ENCODE data around the gene GTF3C4. TPM values are rescaled to one million over a fixed set of nuclear protein-coding genes. Genes with fewer than 3 reads are reported as not detected.
"Not testable (repeated sequence)": the region's sequence is repeated elsewhere in the genome, so short reads cannot be mapped to it uniquely, and the experiment has no call there.

GTF3C4 gene
- total and polyA plus RNA-seq, 12 donors: 1.2 to 12.0 (median 9.8) TPM

DNA sequence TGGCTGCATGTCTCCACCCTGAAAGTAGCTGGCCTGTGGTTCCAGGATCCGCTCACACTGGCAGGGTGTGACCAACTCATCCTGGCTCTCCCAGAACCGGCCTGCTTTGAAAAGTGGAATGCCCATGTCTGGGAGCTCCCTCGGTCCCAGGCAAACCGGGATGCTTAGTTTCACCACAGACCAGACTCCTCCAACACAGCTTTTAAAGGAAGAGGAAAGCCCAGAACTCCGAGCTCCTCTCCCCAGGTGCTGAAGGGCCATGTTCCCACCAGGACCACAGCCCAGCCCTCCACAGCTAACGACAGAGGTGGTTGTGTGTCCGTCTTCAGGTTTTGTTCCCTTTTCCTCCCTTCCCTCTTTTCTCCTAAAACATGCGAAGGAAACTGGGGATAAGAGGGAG is 38.0 kb downstream of the GTF3C4 start:
- Histone ChIP-seq H3K4me3 (no peak overlapping the region), H3K27me3 (peaks cover 0 to 14% (median 10%) of the 10 kb centered on the region in 7 donors), H3K36me3 (no peaks in the 10 kb centered on the region), H3K27ac (no peak overlapping the region), H3K4me1 (no peaks in the 10 kb centered on the region), H3K9me3 (no peaks in the 10 kb centered on the region)
- WGBS, 2 donors: 79 to 80% methylated on average over 8 of the region's 8 CpGs
- intact Hi-C loops (cut with DNase I): no loop called here
- ATAC-seq: no peak
- no peak for DNase-seq
- TF ChIP-seq, protein P1, sequence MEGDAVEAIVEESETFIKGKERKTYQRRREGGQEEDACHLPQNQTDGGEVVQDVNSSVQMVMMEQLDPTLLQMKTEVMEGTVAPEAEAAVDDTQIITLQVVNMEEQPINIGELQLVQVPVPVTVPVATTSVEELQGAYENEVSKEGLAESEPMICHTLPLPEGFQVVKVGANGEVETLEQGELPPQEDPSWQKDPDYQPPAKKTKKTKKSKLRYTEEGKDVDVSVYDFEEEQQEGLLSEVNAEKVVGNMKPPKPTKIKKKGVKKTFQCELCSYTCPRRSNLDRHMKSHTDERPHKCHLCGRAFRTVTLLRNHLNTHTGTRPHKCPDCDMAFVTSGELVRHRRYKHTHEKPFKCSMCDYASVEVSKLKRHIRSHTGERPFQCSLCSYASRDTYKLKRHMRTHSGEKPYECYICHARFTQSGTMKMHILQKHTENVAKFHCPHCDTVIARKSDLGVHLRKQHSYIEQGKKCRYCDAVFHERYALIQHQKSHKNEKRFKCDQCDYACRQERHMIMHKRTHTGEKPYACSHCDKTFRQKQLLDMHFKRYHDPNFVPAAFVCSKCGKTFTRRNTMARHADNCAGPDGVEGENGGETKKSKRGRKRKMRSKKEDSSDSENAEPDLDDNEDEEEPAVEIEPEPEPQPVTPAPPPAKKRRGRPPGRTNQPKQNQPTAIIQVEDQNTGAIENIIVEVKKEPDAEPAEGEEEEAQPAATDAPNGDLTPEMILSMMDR (IDR thresholded peaks at IDR 0.05): no peak

GRCh38 chr9:132708769-132709430 is 38.6 kb downstream of the GTF3C4 start:
- Histone ChIP-seq H3K4me3 (no peak overlapping the region), H3K36me3 (no peaks in the 10 kb centered on the region), H3K27me3 (peaks cover 0 to 14% (median 10%) of the 10 kb centered on the region in 7 donors), H3K4me1 (no peaks in the 10 kb centered on the region), H3K27ac (no peak overlapping the region), H3K9me3 (no peaks in the 10 kb centered on the region)
- DNase-seq: no peak
- TF ChIP-seq, protein P1 (IDR thresholded peaks at IDR 0.05): no peak
- WGBS, 2 donors: 86 to 89% methylated on average over 23 of the region's 23 CpGs
- intact Hi-C loops (cut with DNase I): no loop called here
- no peak for ATAC-seq

- intact Hi-C loops (cut with DNase I): no loop called here
- no peak for ATAC-seq
- H3K4me3 ChIP-seq: no peak overlapping the region
- WGBS, 2 donors: 76 to 85% methylated on average over 6 of the region's 6 CpGs
- TF ChIP-seq, protein P1 (IDR thresholded peaks at IDR 0.05): no peak
- H3K27ac ChIP-seq: no peak overlapping the region
- no peak for DNase-seq
- H3K27me3 ChIP-seq: peaks cover 0 to 13% (median 7%) of the 10 kb centered on the region in 7 donors
- H3K36me3 ChIP-seq: no peaks in the 10 kb centered on the region
- H3K9me3 ChIP-seq: no peaks in the 10 kb centered on the region
- no peaks in the 10 kb centered on the region for H3K4me1 ChIP-seq
Measured at GRCh38 chr9:132710333-132710732, 40.1 kb downstream of the GTF3C4 start.

DNA sequence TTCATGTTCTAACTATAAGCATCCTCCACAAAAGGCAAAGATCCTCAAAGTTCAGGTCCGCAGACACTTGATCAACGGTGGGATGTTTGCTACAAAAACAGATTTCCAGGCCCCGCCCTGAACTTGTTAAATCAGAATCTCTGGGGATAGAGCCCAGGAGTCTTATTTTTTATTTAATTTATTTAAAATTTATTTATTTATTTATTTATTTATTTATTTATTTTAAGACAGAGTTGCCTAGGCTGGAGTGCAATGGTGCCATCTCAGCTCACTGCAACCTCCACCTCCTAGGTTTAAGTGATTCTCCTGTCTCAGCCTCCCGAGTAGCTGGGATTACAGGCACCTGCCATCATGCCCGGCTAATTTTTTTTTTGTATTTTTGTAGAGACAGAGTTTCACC is 40.9 kb downstream of the GTF3C4 start:
- H3K4me1 ChIP-seq; DNase-seq; H3K27ac ChIP-seq; intact Hi-C loops (cut with DNase I); H3K4me3 ChIP-seq; ATAC-seq; H3K9me3 ChIP-seq; H3K36me3 ChIP-seq: not testable (repeated sequence)
- peaks cover 0 to 16% (median 4%) of the 10 kb centered on the region in 7 donors for H3K27me3 ChIP-seq
- WGBS, 2 donors: 90 to 95% methylated on average over 5 of the region's 5 CpGs

DNA sequence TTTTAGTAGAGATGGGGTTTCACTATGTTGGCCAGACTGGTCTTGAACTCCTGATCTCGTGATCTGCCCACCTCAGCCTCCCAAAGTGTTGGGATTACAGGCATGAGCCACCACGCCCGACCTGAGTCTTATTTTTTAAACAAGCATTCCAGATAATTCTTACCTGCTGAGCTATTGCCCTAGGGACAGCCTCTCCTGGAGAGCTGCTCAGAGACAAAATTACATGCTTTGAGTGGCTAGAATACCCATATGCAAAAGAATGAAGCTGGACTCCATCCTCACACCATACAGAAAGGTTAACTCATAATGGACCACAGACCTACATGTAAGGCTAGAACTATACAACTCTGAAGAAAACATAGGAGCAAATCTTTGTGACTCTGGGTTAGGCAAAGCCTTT is 41.6 kb downstream of the GTF3C4 start:
- Histone ChIP-seq H3K27me3 (peaks cover 0 to 12% (median 2%) of the 10 kb centered on the region in 7 donors), H3K4me1 (no peaks in the 10 kb centered on the region), H3K4me3 (no peak overlapping the region), H3K36me3 (no peaks in the 10 kb centered on the region), H3K27ac (no peak overlapping the region), H3K9me3 (no peaks in the 10 kb centered on the region)
- intact Hi-C loops (cut with DNase I): no loop called here
- no peak for ATAC-seq
- DNase-seq: no peak
- WGBS, 2 donors: 80 to 89% methylated on average over 3 of the region's 3 CpGs
- TF ChIP-seq, protein P1 (IDR thresholded peaks at IDR 0.05): no peak
